ENCODE results near the gene CUBN.

DNA sequence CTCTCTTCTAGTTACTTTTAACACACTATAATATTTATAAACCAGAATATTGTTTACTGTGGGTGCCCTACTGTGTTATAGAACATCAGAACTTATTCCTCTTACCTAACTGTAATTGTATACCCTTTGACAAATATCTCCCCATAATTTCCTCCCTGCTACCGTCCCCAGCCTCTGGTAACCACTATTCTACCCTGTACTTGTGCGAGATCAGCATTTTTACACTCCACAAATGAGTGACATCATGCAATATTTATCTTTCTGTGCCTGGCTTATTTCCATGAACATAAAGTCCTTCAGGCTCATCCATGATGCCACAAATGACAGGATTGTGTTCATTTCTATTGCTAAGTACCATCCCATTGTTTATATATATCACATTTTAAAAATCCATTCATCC is 172.6 kb downstream of the CUBN start:
- TF ChIP-seq, protein P1, sequence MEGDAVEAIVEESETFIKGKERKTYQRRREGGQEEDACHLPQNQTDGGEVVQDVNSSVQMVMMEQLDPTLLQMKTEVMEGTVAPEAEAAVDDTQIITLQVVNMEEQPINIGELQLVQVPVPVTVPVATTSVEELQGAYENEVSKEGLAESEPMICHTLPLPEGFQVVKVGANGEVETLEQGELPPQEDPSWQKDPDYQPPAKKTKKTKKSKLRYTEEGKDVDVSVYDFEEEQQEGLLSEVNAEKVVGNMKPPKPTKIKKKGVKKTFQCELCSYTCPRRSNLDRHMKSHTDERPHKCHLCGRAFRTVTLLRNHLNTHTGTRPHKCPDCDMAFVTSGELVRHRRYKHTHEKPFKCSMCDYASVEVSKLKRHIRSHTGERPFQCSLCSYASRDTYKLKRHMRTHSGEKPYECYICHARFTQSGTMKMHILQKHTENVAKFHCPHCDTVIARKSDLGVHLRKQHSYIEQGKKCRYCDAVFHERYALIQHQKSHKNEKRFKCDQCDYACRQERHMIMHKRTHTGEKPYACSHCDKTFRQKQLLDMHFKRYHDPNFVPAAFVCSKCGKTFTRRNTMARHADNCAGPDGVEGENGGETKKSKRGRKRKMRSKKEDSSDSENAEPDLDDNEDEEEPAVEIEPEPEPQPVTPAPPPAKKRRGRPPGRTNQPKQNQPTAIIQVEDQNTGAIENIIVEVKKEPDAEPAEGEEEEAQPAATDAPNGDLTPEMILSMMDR (IDR thresholded peaks at IDR 0.05), result no peak
- TF ChIP-seq ZFX (IDR thresholded peaks at IDR 0.05; ENCODE audit: borderline replicate concordance), result no peak

All from 22Rv1 (cell line).